Cardiac fibroblast (primary cell): ENCODE data around the gene PPCDC.
A peak's percentile ranks its signal among the peaks of the same experiment; 100 is the strongest.

Source experiments
- DNase-seq, 2 donors: peaks; one replicate each; pipeline versions ENCODE4 v3.0.0 to v3.0.0-alpha.2; 2010; ENCODE audit warnings: low read depth in 2 of 2
- H3K4me3 ChIP-seq, 2 donors: replicated peaks in 1 of 2; 1 replicate in 1 of 2; 2 replicates in 1 of 2; pipeline ENCODE4 v1.5.1; 2011; ENCODE audit warnings: low read depth in 2 of 2, low read length in 2 of 2, mild to moderate bottlenecking in 2 of 2, moderate library complexity in 1 of 2
- TF ChIP-seq, protein P1 (sequence below): IDR thresholded peaks from one replicate; pipeline ENCODE4 v1.5.1; 2011; ENCODE audit warnings: low read depth, mild to moderate bottlenecking, low read length, inconsistent platforms

Gene PPCDC

DNA sequence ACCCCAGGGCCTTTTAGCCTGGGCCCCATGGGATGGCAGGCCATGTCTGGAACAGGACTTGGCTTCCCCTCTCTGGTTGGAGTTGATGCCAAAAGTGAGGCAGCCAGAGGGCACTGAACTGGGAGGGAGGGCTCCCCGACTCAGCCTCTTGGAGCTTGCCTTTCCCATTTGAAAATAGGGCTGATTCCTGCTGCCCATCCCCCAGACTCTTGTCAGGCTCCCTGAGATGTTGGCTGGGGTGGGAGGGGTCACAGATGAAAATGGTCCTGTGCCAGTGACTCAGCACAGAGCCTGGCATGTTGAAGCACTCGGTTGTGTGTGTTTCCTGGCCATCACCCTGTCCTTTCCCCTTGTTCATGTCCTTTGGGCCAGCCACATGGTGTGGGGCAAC is 6.6 kb downstream of the PPCDC start:
- TF ChIP-seq, protein P1, sequence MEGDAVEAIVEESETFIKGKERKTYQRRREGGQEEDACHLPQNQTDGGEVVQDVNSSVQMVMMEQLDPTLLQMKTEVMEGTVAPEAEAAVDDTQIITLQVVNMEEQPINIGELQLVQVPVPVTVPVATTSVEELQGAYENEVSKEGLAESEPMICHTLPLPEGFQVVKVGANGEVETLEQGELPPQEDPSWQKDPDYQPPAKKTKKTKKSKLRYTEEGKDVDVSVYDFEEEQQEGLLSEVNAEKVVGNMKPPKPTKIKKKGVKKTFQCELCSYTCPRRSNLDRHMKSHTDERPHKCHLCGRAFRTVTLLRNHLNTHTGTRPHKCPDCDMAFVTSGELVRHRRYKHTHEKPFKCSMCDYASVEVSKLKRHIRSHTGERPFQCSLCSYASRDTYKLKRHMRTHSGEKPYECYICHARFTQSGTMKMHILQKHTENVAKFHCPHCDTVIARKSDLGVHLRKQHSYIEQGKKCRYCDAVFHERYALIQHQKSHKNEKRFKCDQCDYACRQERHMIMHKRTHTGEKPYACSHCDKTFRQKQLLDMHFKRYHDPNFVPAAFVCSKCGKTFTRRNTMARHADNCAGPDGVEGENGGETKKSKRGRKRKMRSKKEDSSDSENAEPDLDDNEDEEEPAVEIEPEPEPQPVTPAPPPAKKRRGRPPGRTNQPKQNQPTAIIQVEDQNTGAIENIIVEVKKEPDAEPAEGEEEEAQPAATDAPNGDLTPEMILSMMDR, result no peak
- H3K4me3 ChIP-seq, result no peak overlapping the region
- DNase-seq, result peak in 1 of 2 donors; percentile 32

DNA sequence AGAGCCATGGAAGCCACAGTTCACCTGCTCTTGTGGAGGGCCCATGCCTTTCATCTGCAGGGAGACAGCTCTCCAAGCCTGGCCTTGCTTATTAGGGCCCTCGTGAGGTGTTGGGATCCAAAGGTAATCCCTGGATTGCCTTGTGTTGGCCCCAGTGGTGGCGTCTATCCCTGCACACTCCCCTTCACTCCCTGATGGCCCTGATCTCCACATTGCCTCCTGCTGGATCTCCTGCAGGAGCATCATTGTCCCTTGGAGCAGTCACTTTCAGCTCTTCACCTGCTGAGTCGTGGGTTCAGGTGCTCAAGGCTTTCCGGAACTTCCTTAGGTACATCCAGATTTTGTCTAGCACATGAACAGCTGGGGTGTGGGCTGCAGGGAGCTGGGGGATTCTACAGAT is 7.0 kb downstream of the PPCDC start:
- DNase-seq, result no peak
- TF ChIP-seq, protein P1, result no peak
- H3K4me3 ChIP-seq, result no peak overlapping the region

DNA sequence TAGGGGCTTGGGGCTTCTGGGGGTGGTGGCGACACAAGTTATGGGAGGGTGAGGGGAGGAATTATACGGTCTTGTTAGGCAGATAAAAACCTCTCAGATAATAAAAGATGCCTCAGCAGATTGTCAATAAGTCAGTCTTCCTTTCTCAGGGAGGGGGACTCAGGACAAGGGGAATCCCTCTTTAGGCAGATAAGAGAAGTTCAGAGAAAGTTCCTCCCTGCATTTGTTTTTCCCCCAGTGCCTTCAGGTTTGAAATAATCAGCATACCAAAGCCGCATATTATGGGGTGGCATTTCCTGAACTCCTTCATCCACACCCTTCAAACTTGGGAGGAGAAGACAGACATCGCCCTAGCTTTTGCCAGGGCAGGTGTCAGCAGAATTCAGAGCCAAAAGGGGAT is 8.5 kb downstream of the PPCDC start:
- no peak overlapping the region for H3K4me3 ChIP-seq
- DNase-seq, result no peak
- TF ChIP-seq, protein P1, result no peak

DNA sequence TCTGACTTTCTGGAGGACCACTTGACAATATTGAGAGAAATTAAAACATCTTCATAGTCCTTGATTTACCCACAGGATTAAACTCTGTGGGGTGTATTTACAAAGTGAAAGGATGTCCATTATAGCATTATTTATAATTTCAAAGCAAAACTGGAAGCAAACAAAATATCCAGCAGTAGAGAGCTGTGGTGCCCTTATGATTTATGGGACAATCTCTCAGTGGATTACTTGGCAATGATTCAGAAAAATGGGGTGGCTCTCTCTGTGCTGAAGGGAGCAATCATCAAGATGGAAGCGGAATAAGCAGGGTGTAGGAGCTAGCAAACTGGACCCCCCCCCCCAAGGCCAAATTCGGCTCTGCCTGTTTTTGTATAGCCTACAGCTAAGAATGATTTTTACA is 9.0 kb downstream of the PPCDC start:
- DNase-seq, result no peak
- TF ChIP-seq, protein P1, result no peak
- no peak overlapping the region for H3K4me3 ChIP-seq

DNA sequence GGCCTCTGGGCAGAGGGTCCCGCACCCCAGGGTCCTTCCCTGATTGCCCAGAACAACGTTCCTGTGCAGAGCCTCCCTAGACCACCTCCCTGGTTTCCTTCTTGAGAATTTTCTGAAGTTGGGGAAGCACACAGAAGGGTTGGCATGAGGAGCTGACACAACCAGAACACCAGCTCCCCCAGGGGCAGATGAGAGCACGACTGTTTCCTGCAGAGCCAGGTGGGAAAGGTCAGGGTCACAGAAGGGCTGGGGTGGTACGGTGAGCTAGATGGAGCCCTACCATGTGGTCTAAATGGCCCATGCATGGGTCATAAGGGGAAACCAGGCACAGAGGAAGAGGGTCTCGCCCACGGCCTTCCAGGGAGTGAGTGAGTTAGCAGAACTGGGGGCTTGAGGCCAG is 10.4 kb downstream of the PPCDC start:
- H3K4me3 ChIP-seq, result no peak overlapping the region
- no peak for DNase-seq
- TF ChIP-seq, protein P1, result no peak

DNA sequence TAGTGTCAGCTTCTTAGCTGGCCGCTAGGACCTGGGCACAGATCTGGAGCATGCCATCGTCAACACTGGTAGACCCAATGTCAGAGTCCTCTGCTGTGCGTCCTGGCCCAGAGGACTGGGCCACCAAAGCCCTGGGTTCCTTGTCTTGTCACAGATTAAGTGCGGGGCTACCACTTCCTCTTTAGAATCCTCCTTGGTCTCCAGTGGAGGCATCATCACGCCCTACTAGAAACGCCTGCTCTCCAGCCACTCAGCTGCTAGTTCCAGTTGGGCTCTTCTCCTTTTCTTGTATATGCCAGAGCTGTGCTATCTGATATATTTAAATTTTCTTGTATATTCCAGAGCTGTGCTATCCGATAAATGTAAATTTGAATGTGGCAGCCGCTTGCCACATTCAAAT is 11.2 kb downstream of the PPCDC start:
- TF ChIP-seq, protein P1, result no peak
- H3K4me3 ChIP-seq, result no peak overlapping the region
- DNase-seq, result no peak

DNA sequence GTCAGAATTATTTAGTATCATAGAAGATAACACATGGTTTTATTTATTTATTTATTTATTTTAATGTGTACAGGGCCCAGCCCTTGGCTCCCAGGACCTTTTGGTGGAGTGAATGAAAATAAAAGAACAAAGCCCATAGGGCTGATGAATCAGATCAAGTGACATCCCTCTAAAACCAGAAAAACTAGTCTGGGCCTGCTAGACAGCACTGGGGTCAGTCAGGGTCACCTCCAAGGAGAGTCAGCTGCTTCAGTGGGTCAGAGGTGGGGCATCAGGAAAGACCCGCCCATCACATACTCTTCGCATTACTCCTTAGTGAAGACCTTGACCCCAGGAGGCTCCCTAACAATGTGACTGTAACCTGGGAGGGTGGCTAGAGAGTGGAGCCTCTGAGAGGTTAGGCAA is 12.8 kb downstream of the PPCDC start:
- TF ChIP-seq, protein P1, result no peak
- no peak overlapping the region for H3K4me3 ChIP-seq
- peak in 1 of 2 donors; percentile 58 for DNase-seq
